Cardiac septum (tissue), 1 donor: ENCODE data around the gene PAM. TPM values are rescaled to one million over a fixed set of nuclear protein-coding genes. Genes with fewer than 3 reads are reported as not detected.
"Not testable (repeated sequence)": the region's sequence is repeated elsewhere in the genome, so short reads cannot be mapped to it uniquely, and the experiment has no call there.

Experiments used
- DNase-seq: peaks from one replicate; pipeline ENCODE4 v3.0.0-alpha.2; 2020; ENCODE audit warnings: low spot score
- intact Hi-C: fragments of 100-400 bp; cut with DNase I; formaldehyde crosslinking; loops from one replicate; pipeline ENCODE4 v1.14.0; 2022
- total RNA-seq: library from RNA; stranded (reverse); fragmentation: NEBNext Ultra II Directional; extraction: Animal tissue kit (Norgen Biotek cat#: 25700); gene quantifications from one replicate; pipeline ENCODE4 v1.2.1, GENCODE V29; 2021
- donor health status: DM: no; HTN: no; CAD: no.

Gene PAM
- total RNA-seq, 1 donor from 2014 or later: 1,080 TPM

GRCh38 chr5:102874054-102874453, 118.9 kb downstream of the PAM start:
- intact Hi-C loops: no loop called here
- no peak for DNase-seq

DNA sequence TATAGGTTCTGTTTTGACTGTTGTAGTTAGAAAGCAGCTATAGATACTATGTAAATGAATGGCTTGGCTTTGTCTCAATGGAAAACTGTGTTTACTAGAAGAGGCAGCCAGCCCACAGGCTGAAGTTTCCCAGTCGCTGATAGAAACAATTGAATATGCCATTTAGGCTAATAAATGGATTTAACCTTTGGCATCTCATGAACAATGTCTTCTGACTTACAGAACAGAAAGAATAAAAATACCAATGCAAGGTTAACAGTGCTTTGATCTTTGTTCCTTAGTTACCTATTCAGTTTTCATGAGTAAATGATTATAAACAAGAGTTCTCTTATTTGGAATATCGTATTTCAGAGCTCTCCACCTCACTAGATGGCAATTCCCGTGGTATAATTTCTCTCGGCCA, 120.6 kb downstream of the PAM start:
- intact Hi-C loops: no loop called here
- no peak for DNase-seq

GRCh38 chr5:102876610-102877009, 121.5 kb downstream of the PAM start:
- intact Hi-C loops: no loop called here

GRCh38 chr5:102879741-102880140, 124.6 kb downstream of the PAM start:
- DNase-seq: no peak
- intact Hi-C loops: no loop called here

More at GRCh38 chr5:102876610-102877009, 121.5 kb downstream of the PAM start:
- DNase-seq: no peak

GRCh38 chr5:102886586-102886985, 131.5 kb downstream of the PAM start:
- intact Hi-C loops: no loop called here
- DNase-seq: no peak

- no peak for DNase-seq
- intact Hi-C loops: no loop called here
Observed at GRCh38 chr5:102888483-102888882, 133.4 kb downstream of the PAM start.

DNA sequence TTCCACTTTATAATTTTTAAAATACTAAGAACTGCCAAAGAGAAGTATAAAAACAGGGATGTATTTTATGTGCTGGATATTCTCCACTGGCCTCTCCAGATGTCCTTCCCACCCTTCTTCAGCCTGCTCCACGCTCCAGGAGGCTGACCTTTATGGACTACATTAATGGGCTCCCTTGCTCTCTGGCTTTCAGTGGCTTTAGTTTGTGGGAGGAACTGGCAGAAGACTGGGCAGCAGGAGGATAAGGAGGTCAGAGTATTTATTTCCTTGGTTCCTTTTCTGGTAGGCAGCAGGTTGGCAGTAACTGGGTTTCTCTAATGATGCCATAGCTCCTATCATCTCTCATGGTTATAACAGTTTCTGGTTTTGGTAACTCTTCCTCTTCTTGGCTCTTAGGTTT, 133.9 kb downstream of the PAM start:
- DNase-seq: no peak

GRCh38 chr5:102890133-102890532, 135.0 kb downstream of the PAM start:
- intact Hi-C loops: no loop called here
- DNase-seq: no peak

More for the DNA sequence above, 133.9 kb downstream of the PAM start:
- intact Hi-C loops: no loop called here

GRCh38 chr5:102891175-102891574, 136.1 kb downstream of the PAM start:
- intact Hi-C loops: no loop called here

GRCh38 chr5:102893942-102894341, 138.8 kb downstream of the PAM start:
- intact Hi-C loops: no loop called here
- DNase-seq: no peak

More at GRCh38 chr5:102891175-102891574, 136.1 kb downstream of the PAM start:
- no peak for DNase-seq

DNA sequence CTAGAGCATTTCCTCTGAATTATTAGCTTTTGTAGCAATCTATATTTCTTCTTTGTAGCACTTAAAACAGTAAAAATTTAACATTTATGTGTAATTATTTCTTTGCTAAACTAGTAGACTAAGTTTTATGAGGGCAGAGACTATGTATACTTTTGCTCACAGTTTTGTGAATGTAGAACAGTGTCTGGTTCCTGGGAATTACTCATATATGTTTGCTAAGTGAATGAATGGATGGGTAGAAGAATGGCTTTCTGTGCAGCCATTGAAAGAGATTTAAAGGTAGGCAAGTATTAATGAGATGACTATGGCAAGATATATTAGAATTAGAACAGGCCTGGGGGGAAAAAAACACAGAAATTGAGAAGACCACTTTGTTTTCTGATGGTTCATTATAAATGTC, 140.1 kb downstream of the PAM start:
- intact Hi-C loops: no loop called here
- no peak for DNase-seq

- DNase-seq: no peak
- intact Hi-C loops: no loop called here
Observed at GRCh38 chr5:102895976-102896375, 140.9 kb downstream of the PAM start.

DNA sequence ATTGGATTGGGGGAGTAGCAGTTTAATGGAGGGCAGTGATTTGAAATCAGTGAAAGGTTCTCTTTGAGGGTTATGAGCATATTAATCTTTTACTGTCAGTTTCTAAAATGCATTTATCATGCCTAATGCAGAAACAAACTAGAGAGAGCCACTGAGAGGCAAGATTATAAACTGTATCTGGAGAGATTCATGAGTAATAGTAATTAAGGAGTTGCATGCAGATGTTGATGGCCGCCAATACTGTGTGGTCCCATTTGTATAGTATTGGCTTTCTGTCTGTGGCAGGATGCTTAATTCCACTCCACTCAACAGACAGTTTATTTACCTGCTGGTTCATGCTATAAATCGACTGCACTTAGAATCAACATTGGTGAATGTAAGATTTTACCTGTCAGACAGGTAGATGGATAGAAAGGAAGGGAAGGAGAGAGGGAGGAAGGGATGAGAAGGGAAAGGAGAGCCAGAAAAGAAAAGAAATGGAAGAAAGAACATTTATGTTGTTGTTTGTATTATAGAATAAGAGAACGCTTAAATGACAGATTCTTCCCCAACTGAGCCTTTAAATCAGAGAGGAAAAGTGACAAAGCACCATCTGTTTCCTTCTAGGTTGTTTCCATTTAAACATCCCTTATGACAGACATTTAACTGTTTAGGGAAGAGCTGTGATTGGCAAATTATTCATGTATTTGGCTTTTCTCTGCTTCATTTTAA, 146.5 kb downstream of the PAM start:
- no peak for DNase-seq
- intact Hi-C loops: no loop called here

DNA sequence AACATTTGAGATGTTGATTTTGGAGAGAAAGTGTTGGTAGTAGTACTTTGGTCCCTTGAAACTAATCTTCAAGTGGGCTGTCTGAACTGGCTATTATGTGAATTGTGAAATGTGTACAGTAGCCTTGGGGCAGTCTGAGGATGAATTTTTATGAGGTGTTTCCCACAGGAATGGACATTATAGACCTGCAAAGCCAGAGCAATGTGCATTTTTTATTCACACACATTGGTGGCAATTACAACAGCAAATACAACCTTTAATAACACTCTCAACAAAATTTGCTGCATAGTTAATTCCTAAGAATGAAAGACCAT, 147.0 kb downstream of the PAM start:
- intact Hi-C loops: no loop called here
- no peak for DNase-seq

- intact Hi-C loops: no loop called here
- no peak for DNase-seq
Observed at GRCh38 chr5:102902647-102903046, 147.5 kb downstream of the PAM start.

DNA sequence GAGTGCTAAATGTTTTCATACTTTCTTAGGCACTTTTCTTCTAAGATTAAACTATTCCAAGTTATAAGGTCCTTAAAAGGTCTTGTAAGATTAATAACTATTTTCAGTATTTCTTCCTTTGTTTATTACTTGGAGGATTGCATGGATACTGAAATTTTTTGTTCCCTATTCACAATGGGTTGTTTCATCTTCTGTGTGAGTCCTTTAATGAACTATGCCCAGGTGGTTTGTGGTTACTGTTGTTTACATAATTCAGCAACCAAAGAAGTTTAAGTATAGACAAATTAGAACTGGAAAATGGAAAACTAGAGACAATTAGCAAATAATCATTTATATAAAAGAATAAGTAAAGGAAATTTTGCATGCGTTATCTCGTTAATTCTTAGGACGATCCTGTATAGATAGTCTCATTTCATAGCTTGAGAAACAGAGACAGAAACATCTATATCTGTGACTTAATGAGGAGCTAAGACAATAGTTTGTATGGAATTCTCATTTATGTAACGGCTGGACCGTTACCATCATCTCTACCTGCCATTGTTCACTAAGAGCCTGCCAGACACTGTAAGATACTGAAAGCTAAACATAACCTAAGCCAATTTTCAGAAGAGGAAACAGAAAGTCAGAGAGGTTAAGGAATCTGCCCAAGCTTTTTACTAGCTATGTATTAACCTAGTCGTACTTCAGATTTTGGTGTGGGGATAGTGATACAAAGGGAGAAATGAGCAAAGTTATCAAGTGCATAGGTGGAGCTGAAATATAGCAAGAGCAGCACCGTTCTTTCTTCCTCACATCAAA, 148.2 kb downstream of the PAM start:
- DNase-seq: no peak
- intact Hi-C loops: no loop called here

- intact Hi-C loops: no loop called here
Observed at GRCh38 chr5:102905056-102905455, 150.0 kb downstream of the PAM start.

DNA sequence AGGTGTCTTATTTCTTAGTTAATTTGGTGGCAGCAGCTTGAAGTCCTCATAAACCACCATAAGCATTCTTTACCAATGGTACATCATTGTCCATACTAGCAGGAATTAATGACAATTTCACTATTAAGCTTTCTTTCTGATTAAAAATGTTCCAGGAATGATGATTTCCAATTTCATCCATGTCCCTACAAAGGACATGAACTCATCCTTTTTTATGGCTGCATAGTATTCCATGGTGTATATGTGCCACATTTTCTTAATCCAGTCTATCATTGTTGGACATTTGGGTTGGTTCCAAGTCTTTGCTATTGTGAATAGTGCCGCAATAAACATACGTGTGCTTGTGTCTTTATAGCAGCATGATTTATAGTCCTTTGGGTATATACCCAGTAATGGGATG, 152.0 kb downstream of the PAM start:
- intact Hi-C loops, DNase-seq: not testable (repeated sequence)

More at GRCh38 chr5:102905056-102905455, 150.0 kb downstream of the PAM start:
- DNase-seq: no peak

DNA sequence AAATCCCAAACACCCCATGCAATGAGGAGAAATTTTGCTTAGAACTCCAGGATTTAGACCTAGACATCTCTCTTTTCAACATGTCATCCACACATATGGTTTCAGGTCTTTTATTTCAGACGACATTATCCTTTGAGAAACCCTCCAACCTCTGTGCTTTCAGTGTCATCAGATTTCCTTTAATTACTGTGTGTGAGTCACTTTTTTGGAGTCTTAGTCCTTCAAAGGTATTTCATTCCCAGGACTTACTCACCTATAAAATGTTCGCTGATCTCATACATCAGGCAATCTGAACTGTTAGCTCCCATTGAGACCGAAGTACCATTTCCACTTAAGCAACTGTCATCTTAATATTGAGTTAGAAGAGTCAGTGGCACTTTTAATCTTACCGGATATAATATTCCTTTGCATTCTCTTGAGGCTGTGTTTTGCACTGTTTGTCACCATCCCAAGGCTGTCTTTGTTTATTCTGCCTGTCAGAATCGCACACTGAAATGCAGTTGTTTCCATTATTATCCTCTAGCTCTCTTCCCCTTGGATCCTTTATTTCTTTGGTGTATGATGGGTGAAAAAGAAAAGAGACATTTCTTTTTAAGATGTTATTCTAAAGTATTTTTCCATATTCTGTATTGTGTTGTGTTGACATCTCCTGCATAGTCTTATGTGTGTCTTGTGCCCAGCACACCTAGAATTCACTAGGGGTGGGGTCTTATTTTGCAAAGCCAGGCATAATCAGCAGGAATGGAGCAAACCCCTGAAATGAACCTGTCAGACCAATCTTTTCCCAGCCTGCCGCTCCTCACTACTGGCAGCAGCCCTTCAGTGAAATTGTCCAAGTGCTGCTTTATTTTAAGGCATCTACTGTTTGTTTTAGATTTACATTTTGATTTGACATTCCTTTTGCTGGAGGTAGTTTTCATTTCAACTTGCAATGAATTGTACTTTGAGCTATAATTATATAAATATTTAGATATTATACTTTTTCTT, 155.4 kb downstream of the PAM start:
- intact Hi-C loops: loop anchor here (5.0 kb wide), 1 partner anchor 43 kb away; no protein-coding TSS in a partner anchor
- no peak for DNase-seq

DNA sequence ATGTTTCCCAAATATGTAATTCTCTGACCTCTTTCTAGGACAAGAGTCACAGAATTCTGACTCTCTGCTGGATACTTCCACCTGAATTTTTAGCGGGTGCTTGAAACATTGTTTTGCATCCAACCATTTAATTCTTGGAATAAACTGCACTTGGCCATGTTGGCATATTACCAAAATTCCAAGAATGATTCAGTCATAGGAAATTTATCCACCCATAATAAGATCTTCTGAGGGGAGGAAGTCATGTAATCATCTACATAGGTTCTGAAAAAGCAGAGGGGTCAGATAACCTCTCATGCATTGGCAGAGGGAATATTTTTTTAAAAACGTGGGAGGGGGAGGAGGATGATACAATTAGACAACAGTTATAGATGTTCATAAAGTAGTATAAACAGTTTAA, 156.9 kb downstream of the PAM start:
- no peak for DNase-seq
- intact Hi-C loops: loop anchor here (5.0 kb wide), 1 partner anchor 45 kb away; no protein-coding TSS in a partner anchor
